HepG2 (cell line): Measurements from ENCODE around the gene R3HDM1. TPM values are rescaled to one million over a fixed set of nuclear protein-coding genes. Genes with fewer than 3 reads are reported as not detected.
A peak's percentile ranks its signal among the peaks of the same experiment; 100 is the strongest.

ENCODE experiments used
- ARID2 ChIP-seq: sonication (generic); formaldehyde crosslinking; IDR thresholded peaks from 2 replicates; pipeline ENCODE4 v1.8.1; 2022; ENCODE audit warnings: mild to moderate bottlenecking, missing genetic modification reagents, borderline replicate concordance
- ATF7 ChIP-seq, 2 experiments: fragments of 450-650 bp in 1 of 2; sonication (generic) in 1 of 2; formaldehyde crosslinking in 1 of 2; IDR thresholded peaks; 2 replicates each; pipeline versions ENCODE4 v1.4.0 to v1.6.1; 2016 to 2020; ENCODE audit warnings: antibody characterized with exemption in 1 of 2, mild to moderate bottlenecking in 1 of 2, missing genetic modification reagents in 1 of 2
- ATRX ChIP-seq: sonication (generic); formaldehyde crosslinking; IDR thresholded peaks from 2 replicates; pipeline ENCODE4 v1.4.0; 2020; ENCODE audit warnings: missing genetic modification reagents, borderline replicate concordance
- DPF2 ChIP-seq: sonication (generic); formaldehyde crosslinking; IDR thresholded peaks from 2 replicates; pipeline ENCODE4 v1.4.0; 2020; ENCODE audit warnings: mild to moderate bottlenecking, low read depth, missing genetic modification reagents, borderline replicate concordance
- HMGA1 ChIP-seq: sonication (generic); formaldehyde crosslinking; conservative IDR thresholded peaks from 2 replicates; pipeline ENCODE4 v1.4.0; 2020; ENCODE audit warnings: missing genetic modification reagents
- KAT2B ChIP-seq: fragments of 150-350 bp; IDR thresholded peaks from 2 replicates; pipeline ENCODE4 v1.6.1; 2014; ENCODE audit warnings: low read depth, low read length, borderline replicate concordance
- MATR3 ChIP-seq: sonication (generic); formaldehyde crosslinking; IDR thresholded peaks from 2 replicates; pipeline ENCODE4 v1.4.0; 2020; ENCODE audit warnings: missing genetic modification reagents
- MBD4 ChIP-seq: IDR thresholded peaks from 2 replicates; pipeline ENCODE4 v1.6.1; 2012; ENCODE audit warnings: low read length, inconsistent platforms, borderline replicate concordance
- NFAT5 ChIP-seq: sonication (generic); formaldehyde crosslinking; IDR thresholded peaks from 2 replicates; pipeline ENCODE4 v1.4.0; 2020; ENCODE audit warnings: missing genetic modification reagents
- NFE2 ChIP-seq: sonication (generic); formaldehyde crosslinking; IDR thresholded peaks from 2 replicates; pipeline ENCODE4 v1.4.0; 2020; ENCODE audit warnings: missing genetic modification reagents
- NONO ChIP-seq, 2 experiments: fragments of 450-650 bp in 1 of 2; sonication (generic) in 1 of 2; formaldehyde crosslinking in 1 of 2; IDR thresholded peaks in 1 of 2; conservative IDR thresholded peaks in 1 of 2; 2 replicates each; pipeline versions ENCODE4 v1.6.1 to v1.8.0; 2017 to 2022; ENCODE audit warnings: mild to moderate bottlenecking in 1 of 2, missing genetic modification reagents in 1 of 2, moderate library complexity in 1 of 2
- RFX1 ChIP-seq: fragments of 450-650 bp; IDR thresholded peaks from 2 replicates; pipeline ENCODE4 v1.6.1; 2017
- SETDB1 ChIP-seq: sonication (generic); formaldehyde crosslinking; IDR thresholded peaks from 2 replicates; pipeline ENCODE4 v1.5.1; 2020; ENCODE audit warnings: missing genetic modification reagents, mild to moderate bottlenecking, borderline replicate concordance
- SIX1 ChIP-seq: sonication (generic); formaldehyde crosslinking; IDR thresholded peaks from 2 replicates; pipeline ENCODE4 v1.4.0; 2020; ENCODE audit warnings: missing genetic modification reagents, borderline replicate concordance
- SNAI1 ChIP-seq: sonication (generic); formaldehyde crosslinking; IDR thresholded peaks from 2 replicates; pipeline ENCODE4 v1.5.0; 2020; ENCODE audit warnings: mild to moderate bottlenecking, missing genetic modification reagents, borderline replicate concordance
- SNAPC2 ChIP-seq: sonication (generic); formaldehyde crosslinking; IDR thresholded peaks from 2 replicates; pipeline ENCODE4 v1.8.1; 2022; ENCODE audit warnings: mild to moderate bottlenecking, missing genetic modification reagents
- TOE1 ChIP-seq: sonication (generic); formaldehyde crosslinking; IDR thresholded peaks from 2 replicates; pipeline ENCODE4 v1.4.0; 2020; ENCODE audit warnings: mild to moderate bottlenecking, missing genetic modification reagents
- ZNF251 ChIP-seq: sonication (generic); formaldehyde crosslinking; IDR thresholded peaks from 2 replicates; pipeline ENCODE4 v1.9.0; 2021; ENCODE audit warnings: mild to moderate bottlenecking, missing genetic modification reagents
- ZNF335 ChIP-seq: sonication (generic); formaldehyde crosslinking; IDR thresholded peaks from 2 replicates; pipeline ENCODE4 v1.4.0; 2020; ENCODE audit warnings: missing genetic modification reagents
- ZNF431 ChIP-seq: sonication (generic); formaldehyde crosslinking; IDR thresholded peaks from 2 replicates; pipeline ENCODE4 v1.9.0; 2022; ENCODE audit warnings: missing genetic modification reagents, low read depth, mild to moderate bottlenecking, borderline replicate concordance
- ZNF44 ChIP-seq: sonication (generic); formaldehyde crosslinking; IDR thresholded peaks from 2 replicates; pipeline ENCODE4 v1.5.1; 2020; ENCODE audit warnings: mild to moderate bottlenecking, missing genetic modification reagents
- ZNF513 ChIP-seq: sonication (generic); formaldehyde crosslinking; conservative IDR thresholded peaks from 2 replicates; pipeline ENCODE4 v1.5.0; 2020; ENCODE audit warnings: missing genetic modification reagents
- ZNF652 ChIP-seq: IDR thresholded peaks from 2 replicates; pipeline ENCODE4 v1.6.1; 2016; ENCODE audit warnings: low read depth, borderline replicate concordance
- polyA plus RNA-seq, 8 experiments: library from polyadenylated mRNA; depleted of rRNA in 3 of 8; stranded (reverse) in 7 of 8; unstranded in 1 of 8; fragments of >200 nt; fragmentation: Illumina TruSeq in 4 of 8; extraction: Trizol in 4 of 8; gene quantifications; 2 replicates each; pipeline versions ENCODE4 v1.2.1 to v1.2.3, GENCODE V29; 2011 to 2016; ENCODE audit warnings: low read depth in 4 of 8, missing spikeins in 1 of 8, mixed read lengths in 1 of 8; ENCODE audit not compliant: insufficient read depth in 1 of 8
- total RNA-seq, 5 experiments: library from RNA; depleted of rRNA; stranded (reverse); fragments of >200 nt; fragmentation: Illumina TruSeq; extraction: Trizol; gene quantifications; 2 replicates each; pipeline ENCODE4 v1.2.3, GENCODE V29; 2016; ENCODE audit warnings: low read depth in 1 of 5

Gene R3HDM1
- total and polyA plus RNA-seq, 2 of the 13 experiments (the other 11 are each of a cell fraction or from before 2014, with no cell fraction given): 15.7 to 54.3 TPM

GRCh38 chr2:135741395-135742324, 210.4 kb downstream of the R3HDM1 start, which contains the start of gene UBXN4 (continued):
- peak; percentile 50; the same call in 1 of the 2 replicates for TF ChIP-seq NFAT5 (CRISPR knock-in tag)
- no peak for TF ChIP-seq SIX1
- no peak for TF ChIP-seq RFX1
- TF ChIP-seq ATRX (CRISPR knock-in tag): no peak
- TF ChIP-seq ZNF251 (CRISPR knock-in tag): no peak
- peak; percentile 94 for TF ChIP-seq SNAI1 (CRISPR knock-in tag)
- no peak for TF ChIP-seq HMGA1 (CRISPR knock-in tag)
- no peak for TF ChIP-seq ZNF652 (CRISPR knock-in tag)
- TF ChIP-seq NONO (IDR thresholded peaks at IDR 0.05): no peak
- TF ChIP-seq NONO (CRISPR knock-in tag; conservative IDR thresholded peaks at IDR 0.05): peak; percentile 85
- no peak for TF ChIP-seq ATF7 (IDR thresholded peaks at IDR 0.05)
- peak; percentile 82 for TF ChIP-seq ATF7 (CRISPR knock-in tag; IDR thresholded peaks at IDR 0.05)
- TF ChIP-seq ZNF431 (CRISPR knock-in tag): no peak; the same call in none of the 2 replicates
- TF ChIP-seq NFE2 (CRISPR knock-in tag): no peak
- peak; percentile 88; the same call in 1 of the 2 replicates for TF ChIP-seq ZNF335 (CRISPR knock-in tag)
- no peak; the same call in 1 of the 2 replicates for TF ChIP-seq ZNF44 (CRISPR knock-in tag)
- 0 out of 2 replicates have a peak, but pooled peaks have one; percentile 58 for TF ChIP-seq SETDB1 (CRISPR knock-in tag)
- TF ChIP-seq MATR3 (CRISPR knock-in tag): no peak
- no peak; the same call in 1 of the 2 replicates for TF ChIP-seq TOE1 (CRISPR knock-in tag)
- TF ChIP-seq MBD4: no peak
- 0 out of 2 replicates have a peak, but pooled peaks have one; percentile 13 for TF ChIP-seq ZNF513 (CRISPR knock-in tag)
- no peak for TF ChIP-seq DPF2 (CRISPR knock-in tag)
- peak; percentile 29; the same call in 1 of the 2 replicates for TF ChIP-seq SNAPC2 (CRISPR knock-in tag)
- TF ChIP-seq ARID2 (CRISPR knock-in tag): peak; percentile 73; the same call in 1 of the 2 replicates
- no peak for TF ChIP-seq KAT2B
